KBM-7 (cell line): ENCODE data around the gene ETV1.

Experiments used
- DNase-seq: peaks from one replicate; pipeline ENCODE4 v3.0.0-alpha.2; 2015
- in situ Hi-C: fragments of 300-500 bp; cut with MboI; formaldehyde crosslinking; loops from 2 replicates; pipeline ENCODE4 v1.14.3; 2020; ENCODE audit warnings: low sequenced_read_pairs, low pct_unique_long_range_greater_than_20kb, mixed read lengths

Gene ETV1

GRCh38 chr7:13989126-13989948 is at the start of gene ETV1:
TSS of gene ETV1 (minus strand) at chr7:13989666. CDS start at chr7:13989052, 614 bp downstream.
- DNase-seq, result peak; percentile 69
- in situ Hi-C loops, result no loop called here

- in situ Hi-C loops, result no loop called here
- DNase-seq, result no peak
These were observed 34.9 kb upstream of the ETV1 start for GRCh38 chr7:14024406-14024805.

GRCh38 chr7:14023838-14024237 is 34.4 kb upstream of the ETV1 start:
- in situ Hi-C loops, result no loop called here
- no peak for DNase-seq

- DNase-seq, result no peak
- in situ Hi-C loops, result no loop called here
These were observed 33.9 kb upstream of the ETV1 start for GRCh38 chr7:14023342-14023741.

- no peak for DNase-seq
- in situ Hi-C loops, result no loop called here
These were observed 31.6 kb upstream of the ETV1 start for GRCh38 chr7:14021069-14021468.

GRCh38 chr7:14020339-14020900 is 31.0 kb upstream of the ETV1 start:
- no peak for DNase-seq
- in situ Hi-C loops, result no loop called here

- no peak for DNase-seq
- in situ Hi-C loops, result no loop called here
These were observed 29.3 kb upstream of the ETV1 start for GRCh38 chr7:14018751-14019150.

- in situ Hi-C loops, result no loop called here
- no peak for DNase-seq
These were observed 27.5 kb upstream of the ETV1 start for GRCh38 chr7:14016950-14017349.

- in situ Hi-C loops, result no loop called here
- DNase-seq, result no peak
These were observed 24.4 kb upstream of the ETV1 start for GRCh38 chr7:14013898-14014297.

- no peak for DNase-seq
- in situ Hi-C loops, result no loop called here
These were observed 20.3 kb upstream of the ETV1 start for GRCh38 chr7:14009453-14010418.

- no peak for DNase-seq
- in situ Hi-C loops, result no loop called here
These were observed 11.7 kb upstream of the ETV1 start for GRCh38 chr7:14001139-14001538.

- in situ Hi-C loops, result no loop called here
- no peak for DNase-seq
These were observed 10.8 kb upstream of the ETV1 start for GRCh38 chr7:14000247-14000646.

GRCh38 chr7:13998866-13999265 is 9.4 kb upstream of the ETV1 start:
- DNase-seq, result no peak
- in situ Hi-C loops, result no loop called here

GRCh38 chr7:13992596-13992964 is 3.1 kb upstream of the ETV1 start:
- no peak for DNase-seq
- in situ Hi-C loops, result no loop called here

- DNase-seq, result no peak
- in situ Hi-C loops, result no loop called here
These were observed 2.5 kb upstream of the ETV1 start for GRCh38 chr7:13991791-13992595.

GRCh38 chr7:13990984-13991790 is 1.7 kb upstream of the ETV1 start:
- peak; percentile 98 for DNase-seq
- in situ Hi-C loops, result no loop called here

- in situ Hi-C loops, result no loop called here
- peak; percentile 80 for DNase-seq
These were observed 985 bp upstream of the ETV1 start for GRCh38 chr7:13990319-13990983.

GRCh38 chr7:13989949-13990305 is 461 bp upstream of the ETV1 start:
- in situ Hi-C loops, result no loop called here

More at GRCh38 chr7:13989949-13990305, 461 bp upstream of the ETV1 start:
- DNase-seq, result no peak
